ENCODE measurements around the gene ATCAY. TPM values are rescaled to one million over a fixed set of nuclear protein-coding genes. Genes with fewer than 3 reads are reported as not detected.

Gene ATCAY
- total and polyA plus RNA-seq, 2 of the 13 experiments (the other 11 are each of a cell fraction or from before 2014, with no cell fraction given): not detected

DNA sequence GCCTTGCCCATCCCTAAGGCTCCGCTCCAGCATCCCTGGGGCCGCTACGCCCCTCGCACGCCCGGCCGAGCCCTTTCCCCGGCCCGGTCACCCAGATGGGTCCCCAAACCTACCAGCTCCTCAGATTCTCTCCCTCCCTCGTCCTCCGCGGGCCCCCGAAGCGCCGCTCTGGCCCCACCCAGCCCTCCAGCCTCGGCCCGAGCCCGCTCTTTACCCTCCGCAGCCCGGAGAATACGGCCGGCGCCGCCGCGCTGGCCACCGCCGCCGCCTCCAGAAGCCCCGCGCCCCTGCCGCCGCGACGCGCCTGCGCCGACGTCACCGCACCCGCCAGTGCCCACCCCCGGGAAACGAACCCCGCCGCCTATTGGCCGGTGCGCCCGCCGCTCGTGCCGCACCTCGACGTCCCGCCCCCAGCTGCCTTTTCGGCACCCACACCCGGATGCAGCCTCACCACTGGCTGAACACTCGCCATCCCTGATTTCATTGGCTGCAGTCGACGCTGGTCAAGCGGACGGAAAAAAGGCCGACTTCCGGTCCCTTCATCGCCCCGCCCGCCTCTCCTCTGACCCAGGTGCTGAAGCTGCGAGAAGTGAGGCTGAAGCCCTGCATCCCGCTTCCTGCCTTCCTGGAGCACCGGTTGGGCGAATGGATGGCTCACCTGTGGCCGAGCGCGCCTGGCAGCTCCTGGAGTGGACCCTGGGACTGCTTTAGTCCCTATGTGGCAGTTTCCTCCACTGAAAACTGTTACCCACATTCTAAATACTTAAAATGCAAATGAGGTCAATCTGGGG lies 90.5 kb downstream of the ATCAY start, which contains the start of gene DAPK3 (continued):
- TF ChIP-seq, protein P1, sequence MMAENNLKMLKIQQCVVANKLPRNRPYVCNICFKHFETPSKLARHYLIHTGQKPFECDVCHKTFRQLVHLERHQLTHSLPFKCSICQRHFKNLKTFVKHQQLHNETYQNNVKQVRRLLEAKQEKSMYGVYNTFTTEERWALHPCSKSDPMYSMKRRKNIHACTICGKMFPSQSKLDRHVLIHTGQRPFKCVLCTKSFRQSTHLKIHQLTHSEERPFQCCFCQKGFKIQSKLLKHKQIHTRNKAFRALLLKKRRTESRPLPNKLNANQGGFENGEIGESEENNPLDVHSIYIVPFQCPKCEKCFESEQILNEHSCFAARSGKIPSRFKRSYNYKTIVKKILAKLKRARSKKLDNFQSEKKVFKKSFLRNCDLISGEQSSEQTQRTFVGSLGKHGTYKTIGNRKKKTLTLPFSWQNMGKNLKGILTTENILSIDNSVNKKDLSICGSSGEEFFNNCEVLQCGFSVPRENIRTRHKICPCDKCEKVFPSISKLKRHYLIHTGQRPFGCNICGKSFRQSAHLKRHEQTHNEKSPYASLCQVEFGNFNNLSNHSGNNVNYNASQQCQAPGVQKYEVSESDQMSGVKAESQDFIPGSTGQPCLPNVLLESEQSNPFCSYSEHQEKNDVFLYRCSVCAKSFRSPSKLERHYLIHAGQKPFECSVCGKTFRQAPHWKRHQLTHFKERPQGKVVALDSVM (CRISPR knock-in tag; IDR thresholded peaks at IDR 0.05): no peak
- TF ChIP-seq FOSL2 (CRISPR knock-in tag; IDR thresholded peaks at IDR 0.05) (peak; percentile 21; the same call in 1 of the 2 replicates), CCAR2 (optimal IDR thresholded peaks at IDR 0.05; ENCODE audit: low read depth, low read length) (no peak), ZBTB42 (CRISPR knock-in tag; IDR thresholded peaks at IDR 0.05) (no peak), ZNF256 (CRISPR knock-in tag; conservative IDR thresholded peaks at IDR 0.05) (no peak), ZNF776 (CRISPR knock-in tag; IDR thresholded peaks at IDR 0.05) (no peak), ZKSCAN8 (CRISPR knock-in tag; IDR thresholded peaks at IDR 0.05; ENCODE audit: borderline replicate concordance) (no peak), MTA1 (CRISPR knock-in tag; IDR thresholded peaks at IDR 0.05; ENCODE audit: borderline replicate concordance) (0 out of 2 replicates have a peak, but pooled peaks have one; percentile 19), ZNF333 (CRISPR knock-in tag; IDR thresholded peaks at IDR 0.05; ENCODE audit: borderline replicate concordance) (no peak), HNRNPUL1 (IDR thresholded peaks at IDR 0.05; ENCODE audit: low read depth, low read length) (no peak), ZNF569 (CRISPR knock-in tag; IDR thresholded peaks at IDR 0.05; ENCODE audit: borderline replicate concordance) (no peak), KAT7 (CRISPR knock-in tag; IDR thresholded peaks at IDR 0.05; ENCODE audit: borderline replicate concordance) (peak; percentile 36; the same call in 1 of the 2 replicates), HDAC1 (CRISPR knock-in tag; IDR thresholded peaks at IDR 0.05) (no peak), SIX1 (CRISPR knock-in tag; IDR thresholded peaks at IDR 0.05; ENCODE audit: borderline replicate concordance) (no peak), SCMH1 (CRISPR knock-in tag; IDR thresholded peaks at IDR 0.05; ENCODE audit: borderline replicate concordance) (no peak), CC2D1A (CRISPR knock-in tag; IDR thresholded peaks at IDR 0.05) (no peak)
- TF ChIP-seq, protein P2, sequence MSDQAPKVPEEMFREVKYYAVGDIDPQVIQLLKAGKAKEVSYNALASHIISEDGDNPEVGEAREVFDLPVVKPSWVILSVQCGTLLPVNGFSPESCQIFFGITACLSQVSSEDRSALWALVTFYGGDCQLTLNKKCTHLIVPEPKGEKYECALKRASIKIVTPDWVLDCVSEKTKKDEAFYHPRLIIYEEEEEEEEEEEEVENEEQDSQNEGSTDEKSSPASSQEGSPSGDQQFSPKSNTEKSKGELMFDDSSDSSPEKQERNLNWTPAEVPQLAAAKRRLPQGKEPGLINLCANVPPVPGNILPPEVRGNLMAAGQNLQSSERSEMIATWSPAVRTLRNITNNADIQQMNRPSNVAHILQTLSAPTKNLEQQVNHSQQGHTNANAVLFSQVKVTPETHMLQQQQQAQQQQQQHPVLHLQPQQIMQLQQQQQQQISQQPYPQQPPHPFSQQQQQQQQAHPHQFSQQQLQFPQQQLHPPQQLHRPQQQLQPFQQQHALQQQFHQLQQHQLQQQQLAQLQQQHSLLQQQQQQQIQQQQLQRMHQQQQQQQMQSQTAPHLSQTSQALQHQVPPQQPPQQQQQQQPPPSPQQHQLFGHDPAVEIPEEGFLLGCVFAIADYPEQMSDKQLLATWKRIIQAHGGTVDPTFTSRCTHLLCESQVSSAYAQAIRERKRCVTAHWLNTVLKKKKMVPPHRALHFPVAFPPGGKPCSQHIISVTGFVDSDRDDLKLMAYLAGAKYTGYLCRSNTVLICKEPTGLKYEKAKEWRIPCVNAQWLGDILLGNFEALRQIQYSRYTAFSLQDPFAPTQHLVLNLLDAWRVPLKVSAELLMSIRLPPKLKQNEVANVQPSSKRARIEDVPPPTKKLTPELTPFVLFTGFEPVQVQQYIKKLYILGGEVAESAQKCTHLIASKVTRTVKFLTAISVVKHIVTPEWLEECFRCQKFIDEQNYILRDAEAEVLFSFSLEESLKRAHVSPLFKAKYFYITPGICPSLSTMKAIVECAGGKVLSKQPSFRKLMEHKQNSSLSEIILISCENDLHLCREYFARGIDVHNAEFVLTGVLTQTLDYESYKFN (CRISPR knock-in tag; conservative IDR thresholded peaks at IDR 0.05): no peak
- TF ChIP-seq, protein P3, sequence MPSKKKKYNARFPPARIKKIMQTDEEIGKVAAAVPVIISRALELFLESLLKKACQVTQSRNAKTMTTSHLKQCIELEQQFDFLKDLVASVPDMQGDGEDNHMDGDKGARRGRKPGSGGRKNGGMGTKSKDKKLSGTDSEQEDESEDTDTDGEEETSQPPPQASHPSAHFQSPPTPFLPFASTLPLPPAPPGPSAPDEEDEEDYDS (CRISPR knock-in tag; IDR thresholded peaks at IDR 0.05): peak; percentile 40; the same call in 1 of the 2 replicates
- TF ChIP-seq, protein P4, sequence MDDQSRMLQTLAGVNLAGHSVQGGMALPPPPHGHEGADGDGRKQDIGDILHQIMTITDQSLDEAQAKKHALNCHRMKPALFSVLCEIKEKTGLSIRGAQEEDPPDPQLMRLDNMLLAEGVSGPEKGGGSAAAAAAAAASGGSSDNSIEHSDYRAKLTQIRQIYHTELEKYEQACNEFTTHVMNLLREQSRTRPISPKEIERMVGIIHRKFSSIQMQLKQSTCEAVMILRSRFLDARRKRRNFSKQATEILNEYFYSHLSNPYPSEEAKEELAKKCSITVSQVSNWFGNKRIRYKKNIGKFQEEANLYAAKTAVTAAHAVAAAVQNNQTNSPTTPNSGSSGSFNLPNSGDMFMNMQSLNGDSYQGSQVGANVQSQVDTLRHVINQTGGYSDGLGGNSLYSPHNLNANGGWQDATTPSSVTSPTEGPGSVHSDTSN (CRISPR knock-in tag; IDR thresholded peaks at IDR 0.05; ENCODE audit: borderline replicate concordance): no peak
- TF ChIP-seq, protein P5, sequence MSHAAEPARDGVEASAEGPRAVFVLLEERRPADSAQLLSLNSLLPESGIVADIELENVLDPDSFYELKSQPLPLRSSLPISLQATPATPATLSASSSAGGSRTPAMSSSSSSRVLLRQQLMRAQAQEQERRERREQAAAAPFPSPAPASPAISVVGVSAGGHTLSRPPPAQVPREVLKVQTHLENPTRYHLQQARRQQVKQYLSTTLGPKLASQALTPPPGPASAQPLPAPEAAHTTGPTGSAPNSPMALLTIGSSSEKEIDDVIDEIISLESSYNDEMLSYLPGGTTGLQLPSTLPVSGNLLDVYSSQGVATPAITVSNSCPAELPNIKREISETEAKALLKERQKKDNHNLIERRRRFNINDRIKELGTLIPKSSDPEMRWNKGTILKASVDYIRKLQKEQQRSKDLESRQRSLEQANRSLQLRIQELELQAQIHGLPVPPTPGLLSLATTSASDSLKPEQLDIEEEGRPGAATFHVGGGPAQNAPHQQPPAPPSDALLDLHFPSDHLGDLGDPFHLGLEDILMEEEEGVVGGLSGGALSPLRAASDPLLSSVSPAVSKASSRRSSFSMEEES (CRISPR knock-in tag; IDR thresholded peaks at IDR 0.05): no peak
